HG03457 (cell line): ENCODE data around the gene GOLT1A.

Experiments used
- ATAC-seq: cut with Tn5 transposase; IDR thresholded peaks from one replicate; pipeline ENCODE4 v1.9.1; 2021; ENCODE audit warnings: moderate number of reproducible peaks; ENCODE audit not compliant: unreplicated experiment

The GOLT1A gene

DNA sequence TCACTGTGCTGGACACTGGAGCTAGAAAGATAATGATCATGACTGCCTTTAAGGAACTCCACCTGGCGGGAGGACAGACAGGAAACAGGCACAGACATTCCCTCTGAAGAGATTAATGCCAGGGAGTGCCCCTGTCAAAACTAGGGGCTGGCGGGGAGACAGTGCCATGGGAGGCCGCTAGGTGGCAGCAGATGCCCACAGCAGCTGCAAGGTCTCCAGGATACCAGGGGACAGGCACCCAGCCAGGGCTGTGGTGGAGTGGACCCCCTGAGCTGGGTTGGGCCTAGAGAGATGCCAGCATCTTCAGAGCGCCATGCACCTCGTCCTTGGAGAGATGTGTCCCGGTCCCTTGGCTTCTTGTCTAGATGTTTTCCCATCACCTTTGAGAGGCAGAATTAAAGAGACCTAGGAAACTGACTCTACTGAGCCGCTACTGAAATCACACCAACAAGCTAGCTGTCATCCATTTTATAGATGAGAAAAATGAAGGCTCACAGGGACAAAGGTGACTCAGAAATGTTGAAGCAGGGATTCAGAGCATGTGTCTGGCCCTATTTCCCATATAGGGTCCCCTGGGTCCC is 51.2 kb downstream of the GOLT1A start:
- no peak for ATAC-seq

DNA sequence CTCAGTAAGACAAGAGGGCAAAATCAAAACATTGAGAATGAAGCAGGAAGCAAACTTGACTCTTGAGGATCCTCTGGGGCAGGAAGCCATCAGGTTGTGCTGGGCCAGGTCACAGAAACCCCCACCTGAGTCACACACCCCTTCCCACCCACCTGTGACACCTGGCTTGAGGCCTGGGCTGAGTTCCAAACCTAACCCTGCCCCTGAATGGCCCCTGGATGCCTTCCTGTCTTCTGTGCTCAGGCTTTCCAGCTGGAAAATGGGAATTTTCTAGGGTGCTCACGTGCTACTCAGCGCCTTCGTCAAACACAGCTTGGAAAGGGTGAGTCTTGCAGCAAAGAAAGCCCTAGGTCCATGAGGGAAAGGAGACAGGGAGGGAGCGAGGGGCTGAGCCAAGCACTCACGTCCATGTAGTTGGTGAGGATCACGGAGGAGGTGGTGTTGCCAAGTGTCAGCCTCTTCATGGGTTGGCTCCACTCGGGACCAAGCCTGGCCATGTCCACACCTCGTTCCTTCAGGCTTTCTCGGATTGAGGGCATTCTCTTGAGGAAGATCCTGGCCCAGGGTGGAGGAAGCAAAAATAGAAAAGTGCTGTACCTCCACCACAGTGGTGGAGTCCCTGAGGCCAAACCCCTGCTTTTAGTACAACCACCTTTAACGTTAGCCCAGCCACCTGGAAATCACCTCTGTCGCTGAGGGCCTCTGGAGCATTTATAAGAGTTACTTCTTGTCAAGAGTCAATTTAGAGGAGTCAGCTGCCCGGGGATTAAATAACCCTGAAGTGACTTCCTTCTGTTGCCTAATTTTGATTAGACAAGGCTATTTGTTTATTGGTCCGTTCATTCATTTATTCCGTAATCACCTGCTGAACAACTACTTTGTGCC is 51.9 kb downstream of the GOLT1A start:
- no peak for ATAC-seq

DNA sequence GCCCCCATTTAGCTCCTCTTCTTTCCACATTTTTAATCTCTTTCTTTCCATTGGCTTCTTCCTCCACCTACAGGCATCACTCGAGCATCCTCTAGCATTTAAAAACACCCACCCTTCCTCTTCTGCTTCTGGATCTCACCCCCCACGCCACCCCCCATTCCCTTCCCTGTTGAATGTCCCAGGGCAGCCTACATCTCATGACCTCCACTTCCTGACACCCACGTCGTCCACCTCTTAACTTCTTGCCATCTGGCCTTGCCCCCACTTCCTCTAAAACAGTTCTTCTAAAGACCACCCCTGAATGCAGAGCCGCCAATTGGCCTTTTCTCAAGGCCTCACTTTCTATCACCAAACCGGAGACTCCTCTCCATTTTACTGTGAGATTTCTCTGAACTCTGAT is 55.8 kb downstream of the GOLT1A start:
- no peak for ATAC-seq

DNA sequence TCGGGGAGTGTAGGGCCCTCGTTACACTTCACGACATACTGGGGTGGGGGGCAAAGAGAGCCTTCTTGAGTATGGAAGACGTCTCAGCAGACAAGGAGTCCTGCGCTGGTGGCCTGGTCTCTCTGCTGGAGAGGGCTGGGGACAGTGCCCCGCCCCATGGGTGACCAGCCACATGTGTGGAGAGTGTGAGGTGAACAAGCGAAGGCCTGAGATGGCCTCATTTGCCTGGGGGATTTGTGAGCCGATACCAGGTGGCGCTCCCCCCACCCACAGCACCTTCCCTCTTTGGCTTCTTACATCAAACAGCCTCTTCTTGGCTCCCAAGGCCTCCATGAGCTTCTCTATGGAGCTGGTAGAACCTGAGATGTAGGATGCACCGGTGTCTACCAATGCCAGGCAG is 57.9 kb downstream of the GOLT1A start:
- ATAC-seq: no peak

DNA sequence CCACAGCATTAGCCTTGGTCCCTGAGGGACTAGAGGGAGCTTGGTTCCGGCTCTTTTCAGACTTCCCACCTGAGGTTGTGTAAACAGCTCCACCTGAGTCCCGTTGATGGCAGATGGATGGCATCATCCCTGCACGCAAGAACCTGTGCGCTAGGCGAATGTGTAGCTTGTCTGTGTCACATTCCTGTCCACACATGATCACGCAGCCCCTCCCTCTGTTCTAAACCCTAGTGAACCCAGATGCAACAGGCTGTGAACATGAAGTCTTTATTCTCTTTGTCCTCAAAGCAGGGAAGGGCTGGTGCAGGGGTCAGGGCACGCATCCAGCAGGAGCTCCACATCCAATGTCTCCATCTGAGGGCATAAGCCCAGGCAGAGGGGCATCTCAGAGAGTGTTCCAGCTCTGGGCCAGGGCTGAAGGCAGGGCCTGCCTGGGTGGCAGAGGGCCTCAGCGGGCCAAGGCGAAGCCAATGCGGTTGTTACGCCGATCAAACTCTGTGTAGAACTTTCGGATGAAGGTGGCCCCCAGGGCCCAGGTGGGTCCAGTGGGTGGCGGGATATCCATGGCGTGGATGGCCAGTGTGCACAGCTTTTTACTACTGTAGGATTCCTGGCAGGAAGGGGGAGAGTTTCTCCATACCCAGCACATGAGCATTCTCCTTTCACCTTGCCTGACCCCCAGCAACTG is 59.1 kb downstream of the GOLT1A start:
- no peak for ATAC-seq

DNA sequence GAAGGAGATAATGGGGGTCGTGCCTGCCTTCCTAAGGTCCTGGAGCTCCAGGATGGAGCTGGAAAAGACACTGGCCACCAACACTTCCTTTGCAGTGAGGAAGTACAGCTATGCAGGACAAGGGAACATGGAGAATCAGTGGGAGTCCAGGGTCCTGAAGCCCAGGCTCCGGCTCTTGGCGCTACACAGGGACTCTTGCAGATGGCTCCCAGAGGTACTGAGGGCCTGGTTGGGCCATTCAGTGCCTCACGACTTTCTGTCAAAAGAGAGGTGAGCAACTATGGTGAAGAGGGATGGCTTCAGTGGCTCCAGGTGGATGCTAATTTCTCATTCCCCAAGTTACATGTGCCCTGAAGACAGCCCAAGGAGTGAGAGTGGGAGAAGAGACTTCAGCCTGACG is 60.1 kb downstream of the GOLT1A start:
- ATAC-seq: no peak

DNA sequence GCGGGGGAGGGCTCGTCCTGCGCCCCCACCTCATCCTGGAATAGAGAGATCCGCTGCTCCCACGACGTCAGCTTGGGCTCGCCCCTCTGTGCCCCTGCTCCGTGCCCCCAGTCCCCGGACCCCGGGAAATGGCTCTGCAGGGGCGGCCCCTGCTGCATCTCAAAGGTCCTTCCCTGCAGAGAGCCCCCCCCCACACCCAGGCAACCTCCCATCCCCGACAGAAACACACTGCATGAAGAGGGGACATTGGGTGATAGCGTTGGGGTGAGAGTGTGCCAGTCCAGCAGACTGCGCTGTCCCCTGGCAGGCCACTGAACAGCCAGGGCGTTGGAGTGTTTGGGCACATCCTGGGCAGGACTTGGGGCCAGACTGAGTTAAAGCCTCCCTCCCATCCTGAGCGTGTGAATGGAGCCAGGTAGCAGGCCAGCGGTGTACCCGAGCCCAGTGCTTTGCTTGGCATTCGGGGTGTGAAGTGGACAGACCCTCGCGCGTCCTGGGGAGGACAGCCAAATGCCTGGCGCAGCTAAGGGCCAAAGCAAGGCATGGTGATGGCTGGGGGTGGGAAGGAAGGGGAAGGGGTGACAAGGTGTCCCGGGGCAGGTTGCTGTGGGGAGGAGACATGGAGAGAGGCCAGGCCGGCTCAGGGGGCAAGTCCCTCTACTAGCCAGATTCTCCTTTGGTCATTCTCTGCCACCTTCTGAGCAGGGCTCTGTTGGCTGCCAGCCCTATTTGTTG is 61.3 kb downstream of the GOLT1A start:
- ATAC-seq: no peak

DNA sequence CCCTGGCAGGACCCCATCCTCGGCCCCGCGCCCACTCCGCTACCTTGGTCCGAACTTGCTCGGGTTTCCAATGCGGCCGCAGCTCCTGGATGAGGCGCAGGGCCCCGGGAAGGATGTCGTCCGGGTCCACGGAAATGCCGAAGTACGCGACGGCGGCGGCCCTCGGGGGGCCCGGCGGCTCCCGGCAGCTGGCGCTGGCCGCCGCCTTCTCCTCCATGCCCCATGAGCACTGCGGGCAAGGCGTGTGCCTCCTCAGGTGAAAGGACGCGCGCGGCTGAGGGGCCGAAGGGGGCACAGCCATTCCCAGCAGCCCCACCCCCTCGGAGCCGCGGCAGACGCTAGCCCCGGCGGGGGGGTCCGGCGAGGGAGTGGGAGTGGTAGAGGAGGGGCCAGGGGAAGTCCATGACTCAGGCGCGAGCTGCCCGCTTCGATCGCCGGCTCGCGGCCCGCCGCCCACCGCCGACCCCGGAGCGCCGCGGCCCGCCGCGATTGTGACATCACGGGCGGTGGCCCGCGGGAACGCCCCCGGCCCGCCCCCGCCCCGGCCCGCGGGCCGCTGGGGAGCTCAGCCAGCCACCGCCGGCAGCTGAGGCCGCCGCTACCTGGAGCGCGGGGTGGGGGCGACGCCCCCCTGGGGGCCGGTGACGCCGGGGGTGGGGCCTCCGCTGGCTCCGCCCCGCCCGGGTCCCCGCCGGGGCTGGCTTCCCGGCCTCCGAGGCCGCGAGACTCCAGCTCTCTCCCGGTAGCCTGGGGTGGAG is 62.1 kb downstream of the GOLT1A start, which contains the start of gene ETNK2:
TSS of gene ETNK2 (minus strand) at position 493 of the 758 bp plus-strand sequence. CDS start at position 301, 192 bp downstream.
- no peak for ATAC-seq

DNA sequence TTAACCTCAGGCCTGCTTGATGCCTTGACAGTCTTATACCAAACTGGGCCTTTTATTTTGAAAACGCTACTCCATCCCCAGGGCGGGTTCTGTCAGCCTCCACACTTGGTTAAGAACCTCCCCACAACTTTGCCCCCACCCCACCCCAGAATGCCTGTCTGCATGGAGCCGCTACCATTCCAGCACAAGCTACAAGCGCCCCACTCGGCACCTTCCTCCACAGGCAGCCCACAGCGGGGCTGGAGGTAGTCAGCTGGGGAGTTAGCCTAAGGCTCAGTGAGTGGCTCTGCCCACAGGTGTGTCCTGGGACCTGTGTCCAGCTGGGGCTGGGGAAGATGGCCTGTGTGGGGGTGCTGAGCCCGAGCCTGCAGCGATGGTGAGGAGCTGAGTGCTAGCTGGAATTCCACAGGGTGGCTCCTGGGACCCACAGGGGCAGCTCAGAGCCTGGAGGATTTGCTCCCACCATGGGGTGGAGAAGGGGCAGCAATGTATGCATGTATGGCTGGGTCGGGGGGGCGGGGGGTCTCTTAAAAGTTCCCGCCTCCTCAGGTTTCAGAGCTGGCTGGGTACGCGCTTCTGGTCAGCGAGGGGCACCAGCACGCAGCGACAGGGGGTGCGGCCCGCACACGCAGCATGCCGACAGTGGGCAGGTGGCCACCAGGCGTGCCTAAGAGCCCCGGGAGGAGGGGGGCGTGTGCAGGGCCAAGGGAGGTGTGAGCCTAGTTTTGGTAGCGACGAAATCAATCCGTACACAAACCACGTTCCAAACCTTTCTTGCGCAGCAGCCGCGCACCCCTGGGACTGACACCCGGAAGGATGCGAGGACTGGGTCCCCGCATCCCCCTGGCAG is 62.9 kb downstream of the GOLT1A start:
- no peak for ATAC-seq

DNA sequence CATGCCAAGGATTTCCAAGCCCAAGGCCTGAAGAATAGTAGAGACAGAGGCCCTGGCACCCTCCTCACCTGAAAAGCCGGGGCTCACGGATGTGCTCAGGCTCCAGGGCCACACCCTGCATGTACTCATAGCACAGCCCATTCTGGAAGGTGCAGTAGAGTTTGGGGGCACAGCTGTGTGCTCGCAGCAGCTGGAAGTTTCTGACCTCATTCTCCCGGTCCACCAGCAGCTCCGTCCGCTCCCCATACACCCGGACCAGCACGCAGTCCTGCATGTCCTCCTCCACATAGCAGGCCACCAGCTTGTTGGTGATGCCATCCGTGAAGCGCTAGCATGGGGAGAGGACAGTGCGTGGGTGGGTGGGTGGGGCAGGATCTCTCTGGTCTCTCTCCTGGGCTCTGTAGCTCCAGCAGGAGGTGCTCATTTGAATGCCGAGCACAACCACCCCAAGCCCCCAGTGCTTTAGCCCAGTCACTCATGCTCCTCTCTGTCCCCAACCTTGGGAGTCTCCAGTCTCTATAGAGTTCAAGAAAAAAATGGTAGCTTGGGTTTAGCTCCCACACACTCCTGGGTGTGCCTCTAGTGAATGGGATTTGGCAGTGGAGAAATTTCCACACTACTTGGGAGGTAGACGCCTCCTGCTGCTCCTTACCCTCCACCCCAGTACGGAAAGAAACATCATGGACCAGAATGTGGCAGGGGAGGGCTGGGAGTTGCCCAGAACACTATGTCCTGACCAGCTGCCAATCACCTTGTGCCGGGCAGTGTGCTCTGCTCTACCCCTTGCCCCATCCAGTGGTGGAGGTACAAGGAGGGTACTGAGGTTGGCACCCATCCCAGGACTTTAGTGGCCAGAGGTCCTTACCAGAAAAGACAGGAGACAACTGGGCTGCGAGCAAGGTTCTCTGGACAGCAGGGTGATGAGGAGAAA is 63.9 kb downstream of the GOLT1A start:
- no peak for ATAC-seq

DNA sequence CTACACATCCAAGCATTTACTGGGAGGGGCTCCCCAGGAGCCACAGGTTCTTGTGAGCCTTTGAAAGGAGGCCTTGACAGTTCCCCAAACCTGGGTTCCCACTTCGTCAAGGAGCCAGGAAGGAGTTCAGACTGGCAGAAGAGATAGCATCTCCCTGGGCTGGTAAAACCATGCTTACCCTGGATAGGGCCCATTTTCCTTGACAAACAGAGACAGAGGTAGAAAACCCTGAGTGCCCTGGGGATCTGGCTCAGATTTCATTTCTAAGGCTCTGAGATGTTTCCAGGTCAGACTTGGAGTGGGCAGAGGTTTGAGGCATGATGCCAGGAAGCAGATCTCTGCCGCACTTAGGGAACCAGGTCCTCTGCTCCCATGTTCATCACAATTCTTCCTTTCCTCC is 64.7 kb downstream of the GOLT1A start:
- ATAC-seq: no peak
